GM12878 (cell line): ENCODE results near the gene GPI. TPM values are rescaled to one million over a fixed set of nuclear protein-coding genes. Genes with fewer than 3 reads are reported as not detected.

ENCODE experiments used
- ATAC-seq: fragments of 200-7000 bp; cut with Tn5 transposase; 3 replicates; pipeline ENCODE4 v1.9.1; 2020; ENCODE audit warnings: mild to moderate bottlenecking, moderate library complexity
- BruUV-seq: library from RNA; stranded (reverse); fragments of 400-500 nt; replicated peaks from 2 replicates; lab custom pipeline; 2021; lab: Mats Ljungman, UMichigan
- CTCF ChIA-PET: fragments of 300-600 bp; sonication (Branson Sonifier 250); formaldehyde crosslinking; extraction: SDS; loops from one replicate; lab custom pipeline; 2021; ENCODE audit warnings: inconsistent platforms; lab: Yijun Ruan, JAX
- POLR2A ChIA-PET: fragments of 350-600 bp; formaldehyde crosslinking; extraction: SDS; loops from one replicate; lab custom pipeline; 2021; ENCODE audit warnings: inconsistent platforms; lab: Charles Lee
- RAD21 ChIA-PET: fragments of 300-600 bp; sonication (Branson Sonifier 250); formaldehyde crosslinking; loops from one replicate; lab custom pipeline; 2023; ENCODE audit warnings: antibody characterized with exemption; ENCODE audit not compliant: unreplicated experiment; lab: Charles Lee
- SMC1A ChIA-PET: fragments of 300-600 bp; sonication (Branson Sonifier 250); formaldehyde crosslinking; loops from one replicate; lab custom pipeline; 2023; ENCODE audit not compliant: unreplicated experiment, uncharacterized antibody; lab: Charles Lee
- DNase-seq: peaks from one replicate; pipeline ENCODE4 v3.0.0-alpha.2; 2011; ENCODE audit warnings: low read depth, low spot score
- FAIRE-seq: peaks from 3 replicates; lab custom pipeline; 2011; peaks lifted over from hg19 to GRCh38; lab: Jason Lieb, UNC
- H2AFZ ChIP-seq: 2 replicates; pipeline ENCODE4 v1.6.0; 2011; ENCODE audit warnings: low read depth, low read length, control low read depth; ENCODE audit not compliant: control insufficient read depth
- H3K27ac ChIP-seq: 2 replicates; pipeline ENCODE4 v1.5.1; 2011; ENCODE audit warnings: control low read depth; ENCODE audit not compliant: control insufficient read depth, insufficient read depth
- H3K27me3 ChIP-seq, 2 experiments: replicated peaks in 1 of 2; 2 replicates each; pipeline versions ENCODE4 v1.6.0 to v1.6.1; 2011; ENCODE audit warnings: low read length in 1 of 2; ENCODE audit not compliant: control insufficient read depth in 2 of 2, insufficient read depth in 2 of 2
- H3K36me3 ChIP-seq, 2 experiments: 2 replicates each; pipeline ENCODE4 v1.5.1; 2011; ENCODE audit warnings: low read length in 1 of 2; ENCODE audit not compliant: control insufficient read depth in 2 of 2, insufficient read depth in 2 of 2
- H3K4me1 ChIP-seq: 2 replicates; pipeline ENCODE4 v1.6.1; 2011; ENCODE audit warnings: mild to moderate bottlenecking, low read length, moderate library complexity, mixed read lengths; ENCODE audit not compliant: control insufficient read depth, insufficient read depth
- H3K4me2 ChIP-seq: 2 replicates; pipeline ENCODE4 v1.6.0; 2011; ENCODE audit warnings: control low read depth; ENCODE audit not compliant: control insufficient read depth, insufficient read depth
- H3K4me3 ChIP-seq: fragments of 200-600 bp; sonication (generic); 2 replicates; pipeline ENCODE4 v1.5.1; 2016
- H3K79me2 ChIP-seq: 2 replicates; pipeline ENCODE4 v1.6.0; 2011; ENCODE audit warnings: low read length; ENCODE audit not compliant: control insufficient read depth, insufficient read depth
- H3K9ac ChIP-seq: 2 replicates; pipeline ENCODE4 v1.8.0; 2011; ENCODE audit warnings: low read length, control low read depth, mixed read lengths; ENCODE audit not compliant: control insufficient read depth, insufficient read depth
- H3K9me3 ChIP-seq: replicated peaks from 3 replicates; pipeline ENCODE4 v1.5.1; 2011; ENCODE audit warnings: mild to moderate bottlenecking, low read length; ENCODE audit not compliant: control insufficient read depth, insufficient read depth
- H4K20me1 ChIP-seq: 2 replicates; pipeline ENCODE4 v1.6.0; 2011; ENCODE audit not compliant: control insufficient read depth, insufficient read depth
- BRCA1 ChIP-seq: IDR thresholded peaks from 2 replicates; pipeline ENCODE4 v1.6.1; 2011; ENCODE audit warnings: low read depth, low read length, improper control_type of control experiment
- CHD4 ChIP-seq: fragments of 200-600 bp; sonication (generic); IDR thresholded peaks from 2 replicates; pipeline ENCODE4 v1.6.1; 2016; ENCODE audit warnings: mild to moderate bottlenecking
- EED ChIP-seq: sonication (generic); IDR thresholded peaks from 2 replicates; pipeline ENCODE4 v1.6.1; 2016; ENCODE audit warnings: antibody characterized with exemption, low read depth
- IRF4 ChIP-seq: IDR thresholded peaks from 2 replicates; pipeline ENCODE4 v1.6.1; 2011; ENCODE audit warnings: low read depth, low read length
- LARP7 ChIP-seq: fragments of 450-650 bp; IDR thresholded peaks from 2 replicates; pipeline ENCODE4 v1.6.1; 2017; ENCODE audit warnings: mild to moderate bottlenecking
- MXI1 ChIP-seq: fragments of 150-350 bp; IDR thresholded peaks from 2 replicates; pipeline ENCODE4 v1.6.1; 2011; ENCODE audit warnings: low read depth, mild to moderate bottlenecking, inconsistent platforms, low read length, improper control_type of control experiment
- NBN ChIP-seq: fragments of 450-650 bp; IDR thresholded peaks from 2 replicates; pipeline ENCODE4 v1.6.1; 2016
- PAX8 ChIP-seq: fragments of 450-650 bp; IDR thresholded peaks from 2 replicates; pipeline ENCODE4 v1.6.1; 2017; ENCODE audit warnings: mild to moderate bottlenecking, moderate library complexity
- SP1 ChIP-seq: IDR thresholded peaks from one replicate; pipeline ENCODE4 v1.6.1; 2011; ENCODE audit warnings: low read depth, low read length
- TCF12 ChIP-seq: IDR thresholded peaks from 2 replicates; pipeline ENCODE4 v1.6.1; 2011; ENCODE audit warnings: low read depth, mild to moderate bottlenecking, low read length
- WGBS: methylation state at CpG from one replicate; pipeline ENCODE4 v1.1.6; 2016; ENCODE audit warnings: low lambda C conversion rate; ENCODE audit not compliant: insufficient replicate concordance, insufficient coverage; ENCODE audit errors: missing lambda C conversion rate; 5-methylcytosine and 5-hydroxymethylcytosine counted together
- in situ Hi-C: fragments of 300-500 bp; cut with MboI; formaldehyde crosslinking; loops from 9 replicates; pipeline ENCODE4 v1.14.3; 2018; ENCODE audit warnings: mixed read lengths
- intact Hi-C: fragments of 100-400 bp; cut with micrococcal nuclease; formaldehyde crosslinking; loops from one replicate; pipeline ENCODE4 v1.14.2; 2022; ENCODE audit not compliant: unreplicated experiment
- polyA plus RNA-seq, 11 experiments: library from polyadenylated mRNA; depleted of rRNA in 4 of 11; unstranded in 6 of 11; stranded (reverse) in 5 of 11; fragments of >200 nt; fragmentation: Nextera tagmentation in 4 of 11; fragmentation: Illumina TruSeq in 1 of 11; extraction: Ambion mirVana in 4 of 11; extraction: Trizol in 1 of 11; gene quantifications; 1 replicate in 1 of 11; 2 replicates in 10 of 11; pipeline versions ENCODE4 v1.2.1 to v1.2.3, GENCODE V29; 2011 to 2016; ENCODE audit warnings: inconsistent platforms in 2 of 11, missing spikeins in 2 of 11, low read depth in 1 of 11
- total RNA-seq, 4 experiments: library from RNA; depleted of rRNA in 3 of 4; stranded (reverse); fragments of >200 nt in 3 of 4; fragmentation: Illumina TruSeq in 1 of 4; extraction: Trizol in 1 of 4; gene quantifications; 2 replicates each; pipeline versions ENCODE4 v1.2.1 to v1.2.3, GENCODE V29; 2013 to 2021
- TF ChIP-seq, protein P1 (sequence below): fragments of 450-650 bp; IDR thresholded peaks from 2 replicates; pipeline ENCODE4 v1.6.1; 2016; ENCODE audit warnings: mild to moderate bottlenecking, moderate library complexity, borderline replicate concordance

The GPI gene
- total and polyA plus RNA-seq, 10 of the 15 experiments (the other 5 are each of a cell fraction or from before 2014, with no cell fraction given) = 124 to 400 (median 190) TPM

DNA sequence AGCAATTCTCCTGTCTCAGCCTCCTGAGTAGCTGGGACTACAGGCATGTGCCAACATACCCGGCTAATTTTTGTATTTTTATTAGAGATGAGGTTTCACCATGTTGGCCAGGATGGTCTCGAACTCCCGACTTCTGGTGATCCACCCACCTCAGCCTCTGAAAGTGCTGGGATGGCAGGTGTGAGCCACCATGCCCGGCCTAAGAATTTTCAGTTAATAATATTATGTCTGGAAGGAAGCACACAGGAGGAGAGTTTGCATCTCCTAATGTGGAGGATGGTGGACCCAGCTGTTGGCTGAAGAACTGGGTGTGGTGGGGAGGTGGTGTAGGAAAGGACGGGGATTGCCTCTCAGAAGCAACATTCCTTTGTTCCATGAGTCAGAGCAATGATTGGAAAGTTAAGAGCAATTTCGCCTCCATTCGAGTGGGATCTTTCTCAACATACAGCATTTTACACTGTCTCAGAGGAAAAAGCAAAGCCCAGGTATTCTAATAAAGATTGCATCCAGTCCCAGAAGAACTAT, 51.1 kb downstream of the GPI start:
- Histone ChIP-seq H3K27me3 (no peaks in the 10 kb centered on the region), H3K36me3 (peaks cover 0 to 16% of the 10 kb centered on the region in 2 experiments; a peak in 2 of 4 replicates), H3K79me2 (no peaks in the 10 kb centered on the region; the same call in 1 of the 2 replicates), H2AFZ (no peak overlapping the region), H3K4me2 (no peak overlapping the region), H3K4me3 (no peak overlapping the region), H4K20me1 (no peaks in the 10 kb centered on the region), H3K9ac (no peak overlapping the region), H3K9me3 (no peaks in the 10 kb centered on the region), H3K27ac (no peak overlapping the region), H3K4me1 (no peaks in the 10 kb centered on the region)
- intact Hi-C loops (no loop called here), in situ Hi-C loops (no loop called here)
- BruUV-seq = no TSS peak
- ChIA-PET RAD21 (no interaction called here), CTCF (interaction anchor here (0.7 kb wide), 1 partner anchor 16 kb away, joined by 3 read pairs; no protein-coding TSS in a partner anchor), SMC1A (interaction anchor here (1.4 kb wide), 1 partner anchor 12 kb away, joined by 4 read pairs; no protein-coding TSS in a partner anchor), POLR2A (interaction anchor here (1.0 kb wide), 1 partner anchor 10 kb away, joined by 3 read pairs; no protein-coding TSS in a partner anchor)
- FAIRE-seq (no peak), DNase-seq (no peak), ATAC-seq (no peak)
- over 99% methylated on average over 7 of the region's 7 CpGs for WGBS
- no peak for TF ChIP-seq CHD4
- TF ChIP-seq SP1 = no peak
- TF ChIP-seq BRCA1 = no peak
- no peak for TF ChIP-seq PAX8
- no peak for TF ChIP-seq TCF12
- no peak for TF ChIP-seq EED
- TF ChIP-seq NBN = no peak
- TF ChIP-seq MXI1 = no peak
- no peak for TF ChIP-seq LARP7
- TF ChIP-seq IRF4 = no peak

DNA sequence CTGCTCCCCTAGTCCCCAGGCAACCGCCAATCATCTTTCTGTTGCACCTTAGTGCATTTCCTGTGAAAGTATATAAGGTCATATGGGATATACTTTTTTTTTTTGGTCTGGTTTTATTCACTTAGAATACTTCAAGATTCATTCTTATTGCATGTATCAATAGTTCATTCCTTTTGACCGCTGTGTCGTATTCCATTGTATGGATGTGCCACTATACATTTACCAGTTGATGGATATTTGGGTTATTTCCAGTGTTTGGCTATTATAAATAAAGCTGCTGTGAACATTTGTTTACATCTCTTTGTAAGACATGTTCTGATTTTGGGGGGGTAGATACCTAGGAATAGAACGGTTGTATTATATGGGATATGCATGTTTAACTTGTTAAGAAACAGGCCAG, 53.3 kb downstream of the GPI start:
- Histone ChIP-seq H3K27me3 (no peaks in the 10 kb centered on the region), H2AFZ (no peak overlapping the region), H3K79me2 (no peaks in the 10 kb centered on the region), H3K36me3 (peaks cover 0 to 25% of the 10 kb centered on the region in 2 experiments; a peak in 3 of 4 replicates), H3K27ac (no peak overlapping the region), H3K4me3 (no peak overlapping the region), H3K4me2 (no peak overlapping the region), H3K9ac (no peak overlapping the region), H4K20me1 (no peaks in the 10 kb centered on the region), H3K4me1 (no peaks in the 10 kb centered on the region), H3K9me3 (no peaks in the 10 kb centered on the region)
- DNase-seq (no peak), ATAC-seq (no peak), FAIRE-seq (no peak)
- in situ Hi-C loops = no loop called here
- TF ChIP-seq, protein P1, sequence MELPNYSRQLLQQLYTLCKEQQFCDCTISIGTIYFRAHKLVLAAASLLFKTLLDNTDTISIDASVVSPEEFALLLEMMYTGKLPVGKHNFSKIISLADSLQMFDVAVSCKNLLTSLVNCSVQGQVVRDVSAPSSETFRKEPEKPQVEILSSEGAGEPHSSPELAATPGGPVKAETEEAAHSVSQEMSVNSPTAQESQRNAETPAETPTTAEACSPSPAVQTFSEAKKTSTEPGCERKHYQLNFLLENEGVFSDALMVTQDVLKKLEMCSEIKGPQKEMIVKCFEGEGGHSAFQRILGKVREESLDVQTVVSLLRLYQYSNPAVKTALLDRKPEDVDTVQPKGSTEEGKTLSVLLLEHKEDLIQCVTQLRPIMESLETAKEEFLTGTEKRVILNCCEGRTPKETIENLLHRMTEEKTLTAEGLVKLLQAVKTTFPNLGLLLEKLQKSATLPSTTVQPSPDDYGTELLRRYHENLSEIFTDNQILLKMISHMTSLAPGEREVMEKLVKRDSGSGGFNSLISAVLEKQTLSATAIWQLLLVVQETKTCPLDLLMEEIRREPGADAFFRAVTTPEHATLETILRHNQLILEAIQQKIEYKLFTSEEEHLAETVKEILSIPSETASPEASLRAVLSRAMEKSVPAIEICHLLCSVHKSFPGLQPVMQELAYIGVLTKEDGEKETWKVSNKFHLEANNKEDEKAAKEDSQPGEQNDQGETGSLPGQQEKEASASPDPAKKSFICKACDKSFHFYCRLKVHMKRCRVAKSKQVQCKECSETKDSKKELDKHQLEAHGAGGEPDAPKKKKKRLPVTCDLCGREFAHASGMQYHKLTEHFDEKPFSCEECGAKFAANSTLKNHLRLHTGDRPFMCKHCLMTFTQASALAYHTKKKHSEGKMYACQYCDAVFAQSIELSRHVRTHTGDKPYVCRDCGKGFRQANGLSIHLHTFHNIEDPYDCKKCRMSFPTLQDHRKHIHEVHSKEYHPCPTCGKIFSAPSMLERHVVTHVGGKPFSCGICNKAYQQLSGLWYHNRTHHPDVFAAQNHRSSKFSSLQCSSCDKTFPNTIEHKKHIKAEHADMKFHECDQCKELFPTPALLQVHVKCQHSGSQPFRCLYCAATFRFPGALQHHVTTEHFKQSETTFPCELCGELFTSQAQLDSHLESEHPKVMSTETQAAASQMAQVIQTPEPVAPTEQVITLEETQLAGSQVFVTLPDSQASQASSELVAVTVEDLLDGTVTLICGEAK = no peak
- ChIA-PET SMC1A (no interaction called here), CTCF (no interaction called here), POLR2A (no interaction called here), RAD21 (no interaction called here)
- WGBS = 96% methylated on average over 4 of the region's 4 CpGs
- intact Hi-C loops = no loop called here
- no TSS peak for BruUV-seq
